T-helper 17 cell (primary cell): ENCODE results near the gene COPG2. TPM values are rescaled to one million over a fixed set of nuclear protein-coding genes. Genes with fewer than 3 reads are reported as not detected.

Source experiments
- ATAC-seq: fragments of 150-1000 bp; cut with Tn5 transposase; 2 replicates; pipeline ENCODE4 v1.10.0; 2021; ENCODE audit warnings: mild to moderate bottlenecking, moderate library complexity
- DNase-seq, 3 donors: peaks; one replicate each; pipeline versions ENCODE4 v3.0.0 to v3.0.0-alpha.2; 2020 to 2021
- H3K9me3 ChIP-seq: one replicate; pipeline ENCODE4 v1.7.0; 2013; ENCODE audit warnings: low read length, mild to moderate bottlenecking; ENCODE audit not compliant: control insufficient read depth, poor library complexity, severe bottlenecking
- H3K27ac Mint-ChIP-seq: one replicate; pipeline ENCODE4 v1.8.0; 2022; ENCODE audit warnings: mild to moderate bottlenecking, moderate library complexity, mixed read lengths
- H3K27me3 Mint-ChIP-seq: one replicate; pipeline ENCODE4 v1.8.0; 2022; ENCODE audit warnings: mixed read lengths
- H3K36me3 Mint-ChIP-seq: one replicate; pipeline ENCODE4 v1.8.0; 2022; ENCODE audit warnings: low read depth, mixed read lengths
- H3K4me1 Mint-ChIP-seq: one replicate; pipeline ENCODE4 v1.8.0; 2022; ENCODE audit warnings: mild to moderate bottlenecking, mixed read lengths
- H3K4me3 Mint-ChIP-seq: one replicate; pipeline ENCODE4 v1.8.0; 2022; ENCODE audit warnings: mild to moderate bottlenecking, moderate library complexity, mixed read lengths
- total RNA-seq, 4 donors: library from RNA in 2 of 4; stranded (reverse) in 2 of 4; gene quantifications; one replicate each; pipeline ENCODE4 v1.2.3 and lab custom pipeline; 2022 to 2026

The COPG2 gene
- total RNA-seq, 2 donors from 2014 or later: 7.6 to 8.7 TPM

GRCh38 chr7:130481898-130482297 lies 186.7 kb downstream of the COPG2 start:
- no peak for DNase-seq
- no peak for ATAC-seq
- peaks cover 7% of the 10 kb centered on the region for H3K36me3 Mint-ChIP-seq
- H3K9me3 ChIP-seq: no peaks in the 10 kb centered on the region
- H3K4me1 Mint-ChIP-seq: peaks cover 7% of the 10 kb centered on the region
- no peak overlapping the region for H3K27ac Mint-ChIP-seq
- H3K4me3 Mint-ChIP-seq: no peak overlapping the region
- peaks cover 59% of the 10 kb centered on the region for H3K27me3 Mint-ChIP-seq

DNA sequence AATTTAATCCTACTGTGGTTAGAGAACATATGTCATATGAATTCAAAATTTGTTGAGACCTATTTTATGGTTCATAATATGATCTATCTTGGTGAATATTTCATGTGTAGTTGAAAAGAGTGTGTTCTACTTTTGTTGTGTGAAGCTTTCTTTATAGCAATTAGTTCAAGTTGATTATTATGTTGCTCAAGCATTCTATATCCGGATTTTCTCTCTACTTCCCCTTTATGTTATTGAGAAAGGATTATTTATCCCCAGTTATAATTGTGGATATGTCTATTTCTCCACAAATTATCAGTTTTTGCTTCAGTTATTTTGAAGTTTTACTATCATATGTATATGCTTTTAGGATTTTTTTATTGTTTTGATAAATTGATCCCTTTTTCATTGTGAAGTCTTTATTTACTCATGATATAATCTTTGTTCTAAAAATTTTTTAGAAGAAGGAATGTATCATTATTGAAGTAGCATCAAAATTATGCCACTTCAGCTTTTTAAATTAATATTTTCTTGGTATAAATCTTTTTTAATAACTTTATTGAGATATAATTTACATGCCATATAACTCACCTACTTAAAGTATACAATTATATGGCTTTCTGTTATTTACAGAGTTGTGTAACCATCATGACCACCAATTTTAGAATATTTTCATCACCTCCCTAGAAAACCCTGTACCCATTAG lies 188.7 kb downstream of the COPG2 start:
- H3K27ac Mint-ChIP-seq: no peak overlapping the region
- no peak overlapping the region for H3K4me3 Mint-ChIP-seq
- peaks cover 61% of the 10 kb centered on the region for H3K27me3 Mint-ChIP-seq

GRCh38 chr7:130478991-130479390 lies 189.6 kb downstream of the COPG2 start:
- ATAC-seq: no peak
- H3K36me3 Mint-ChIP-seq: peaks cover 2% of the 10 kb centered on the region
- H3K4me1 Mint-ChIP-seq: peaks cover 3% of the 10 kb centered on the region
- H3K27me3 Mint-ChIP-seq: peaks cover 53% of the 10 kb centered on the region
- no peak overlapping the region for H3K27ac Mint-ChIP-seq
- H3K9me3 ChIP-seq: no peaks in the 10 kb centered on the region
- DNase-seq: no peak
- no peak overlapping the region for H3K4me3 Mint-ChIP-seq

More for the DNA sequence above, 188.7 kb downstream of the COPG2 start:
- ATAC-seq (no peak), DNase-seq (no peak)
- Mint-ChIP-seq H3K4me1 (peaks cover 3% of the 10 kb centered on the region), H3K36me3 (peaks cover 3% of the 10 kb centered on the region)
- no peaks in the 10 kb centered on the region for H3K9me3 ChIP-seq

GRCh38 chr7:130476297-130477150 lies 192.0 kb downstream of the COPG2 start:
- Mint-ChIP-seq H3K27me3 (peaks cover 36% of the 10 kb centered on the region), H3K27ac (no peak overlapping the region), H3K4me1 (peaks cover 3% of the 10 kb centered on the region), H3K4me3 (no peak overlapping the region), H3K36me3 (peaks cover 2% of the 10 kb centered on the region)
- DNase-seq: no peak
- no peak for ATAC-seq
- H3K9me3 ChIP-seq: no peaks in the 10 kb centered on the region

DNA sequence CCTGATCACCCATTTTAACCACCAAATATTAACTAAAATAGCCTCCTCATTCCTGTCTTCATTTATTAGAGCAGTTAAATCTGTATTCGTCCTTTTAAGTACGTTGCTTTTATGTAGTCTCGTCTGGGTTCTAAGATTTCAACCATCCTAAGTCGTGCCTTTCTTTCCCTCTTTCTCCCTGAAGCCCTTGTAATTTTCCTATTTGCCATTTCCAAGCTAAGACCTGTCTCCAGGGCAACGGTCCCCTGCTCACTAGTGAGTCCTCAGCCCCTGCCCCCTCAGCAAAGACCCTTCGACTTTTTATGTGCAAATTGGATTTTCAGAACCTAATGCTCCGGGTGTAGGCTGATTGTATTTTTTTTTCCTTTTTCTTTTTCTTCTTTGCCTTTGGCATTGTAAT lies 192.8 kb downstream of the COPG2 start:
- Mint-ChIP-seq H3K36me3 (peaks cover 2% of the 10 kb centered on the region), H3K27ac (no peak overlapping the region), H3K27me3 (peaks cover 42% of the 10 kb centered on the region), H3K4me1 (peaks cover 3% of the 10 kb centered on the region), H3K4me3 (no peak overlapping the region)
- no peaks in the 10 kb centered on the region for H3K9me3 ChIP-seq
- DNase-seq: no peak
- no peak for ATAC-seq

DNA sequence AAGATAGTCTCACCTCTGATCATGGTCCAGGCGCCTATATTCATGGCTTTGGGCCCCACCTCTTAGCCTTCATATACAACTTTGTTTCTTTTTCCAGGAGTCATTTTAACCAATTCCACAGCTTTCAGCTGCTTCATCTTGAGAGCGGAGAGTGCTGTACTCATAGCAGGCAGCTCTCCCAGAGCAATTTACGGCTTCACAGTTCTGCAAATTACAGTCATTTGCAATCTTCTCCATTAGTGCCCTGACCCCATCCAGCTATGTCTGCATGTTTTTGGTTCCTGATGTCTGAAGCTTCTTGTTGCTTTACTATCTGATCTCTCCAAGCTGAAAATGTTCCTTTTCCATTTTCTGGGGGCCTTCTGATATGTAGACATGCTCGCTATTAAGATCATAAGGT lies 194.7 kb downstream of the COPG2 start:
- H3K9me3 ChIP-seq: no peaks in the 10 kb centered on the region
- H3K27ac Mint-ChIP-seq: no peak overlapping the region
- DNase-seq (no peak), ATAC-seq (no peak)
- peaks cover 42% of the 10 kb centered on the region for H3K27me3 Mint-ChIP-seq
- no peak overlapping the region for H3K4me3 Mint-ChIP-seq
- no peaks in the 10 kb centered on the region for H3K36me3 Mint-ChIP-seq
- H3K4me1 Mint-ChIP-seq: peaks cover 3% of the 10 kb centered on the region

DNA sequence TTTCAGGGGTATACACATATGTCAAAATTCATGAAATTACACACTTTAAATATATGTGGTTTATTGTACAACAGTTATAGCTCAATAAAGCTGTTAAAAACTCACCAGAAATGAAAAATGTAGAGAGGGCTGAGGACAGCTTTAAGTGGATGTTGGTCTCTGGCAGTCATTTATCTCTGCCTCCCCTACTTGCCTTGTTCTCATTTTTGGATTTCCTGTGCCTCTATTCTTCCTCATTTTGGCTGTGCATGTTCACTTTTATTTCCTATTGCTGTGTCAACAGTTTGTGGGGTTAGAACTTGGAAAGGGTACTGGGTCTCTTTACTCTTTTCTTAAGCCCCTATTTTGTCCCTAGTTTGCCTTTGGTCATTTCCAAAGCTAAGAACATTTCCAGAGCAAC lies 195.3 kb downstream of the COPG2 start:
- Mint-ChIP-seq H3K27me3 (peaks cover 46% of the 10 kb centered on the region), H3K36me3 (peaks cover 2% of the 10 kb centered on the region), H3K27ac (no peak overlapping the region), H3K4me1 (peaks cover 3% of the 10 kb centered on the region), H3K4me3 (no peak overlapping the region)
- no peak for ATAC-seq
- H3K9me3 ChIP-seq: no peaks in the 10 kb centered on the region
- no peak for DNase-seq

DNA sequence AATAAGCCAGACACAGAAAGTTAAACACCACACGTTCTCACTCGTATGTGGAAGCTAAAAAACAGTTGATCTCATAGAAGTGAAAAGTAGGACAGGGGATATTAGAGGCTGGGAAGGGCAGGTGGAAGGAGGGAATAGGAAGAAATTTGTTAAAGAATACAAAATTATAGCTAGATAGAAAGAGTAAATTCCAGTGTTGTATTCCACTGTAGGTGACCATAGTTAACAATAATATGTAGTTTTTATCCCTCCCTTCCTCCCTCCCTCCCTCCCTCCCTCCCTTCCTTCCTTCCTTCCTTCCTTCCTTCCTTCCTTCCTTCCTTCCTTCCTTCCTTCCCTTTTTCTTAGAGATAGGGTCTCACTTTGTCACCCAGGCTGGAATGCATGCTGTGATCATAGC lies 196.6 kb downstream of the COPG2 start:
- peaks cover 3% of the 10 kb centered on the region for H3K36me3 Mint-ChIP-seq
- DNase-seq (no peak), ATAC-seq (no peak)
- peaks cover 47% of the 10 kb centered on the region for H3K27me3 Mint-ChIP-seq
- H3K4me1 Mint-ChIP-seq: peaks cover 3% of the 10 kb centered on the region
- no peak overlapping the region for H3K4me3 Mint-ChIP-seq
- H3K9me3 ChIP-seq: no peaks in the 10 kb centered on the region
- H3K27ac Mint-ChIP-seq: no peak overlapping the region

DNA sequence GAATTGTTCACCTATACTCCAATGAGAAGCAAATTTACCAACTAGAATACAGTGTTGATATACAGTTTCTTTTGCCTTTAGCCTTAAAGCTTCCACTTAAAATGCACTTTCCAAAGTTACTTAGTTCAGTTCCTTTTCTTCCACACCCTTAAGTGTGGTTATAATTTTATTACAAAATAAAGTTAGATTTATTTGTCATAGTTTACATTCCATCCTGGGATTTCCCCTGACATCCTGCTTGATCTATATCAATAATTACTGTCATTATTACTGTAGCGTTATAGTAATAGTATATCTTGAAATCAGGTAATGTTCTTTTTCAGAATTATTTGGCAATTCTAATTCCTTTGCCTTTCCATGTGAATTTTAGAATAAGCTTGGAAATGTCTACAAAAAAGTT lies 199.9 kb downstream of the COPG2 start:
- peaks cover 44% of the 10 kb centered on the region for H3K27me3 Mint-ChIP-seq
- ATAC-seq: no peak
- no peak for DNase-seq
- H3K4me3 Mint-ChIP-seq: no peak overlapping the region
- peaks cover 5% of the 10 kb centered on the region for H3K36me3 Mint-ChIP-seq
- H3K27ac Mint-ChIP-seq: peak overlapping the region; percentile 2
- no peaks in the 10 kb centered on the region for H3K9me3 ChIP-seq
- no peaks in the 10 kb centered on the region for H3K4me1 Mint-ChIP-seq

- Mint-ChIP-seq H3K36me3 (peaks cover 5% of the 10 kb centered on the region), H3K27me3 (peaks cover 21% of the 10 kb centered on the region), H3K4me3 (no peak overlapping the region), H3K4me1 (no peaks in the 10 kb centered on the region), H3K27ac (no peak overlapping the region)
- DNase-seq (no peak), ATAC-seq (no peak)
- no peaks in the 10 kb centered on the region for H3K9me3 ChIP-seq
These were observed 204.8 kb downstream of the COPG2 start for GRCh38 chr7:130463553-130464434.

- no peak for ATAC-seq
- Mint-ChIP-seq H3K4me3 (no peak overlapping the region), H3K4me1 (no peaks in the 10 kb centered on the region), H3K27me3 (peaks cover 16% of the 10 kb centered on the region), H3K36me3 (peaks cover 2% of the 10 kb centered on the region), H3K27ac (no peak overlapping the region)
- H3K9me3 ChIP-seq: no peaks in the 10 kb centered on the region
- no peak for DNase-seq
These were observed 207.3 kb downstream of the COPG2 start for GRCh38 chr7:130461272-130461671.

DNA sequence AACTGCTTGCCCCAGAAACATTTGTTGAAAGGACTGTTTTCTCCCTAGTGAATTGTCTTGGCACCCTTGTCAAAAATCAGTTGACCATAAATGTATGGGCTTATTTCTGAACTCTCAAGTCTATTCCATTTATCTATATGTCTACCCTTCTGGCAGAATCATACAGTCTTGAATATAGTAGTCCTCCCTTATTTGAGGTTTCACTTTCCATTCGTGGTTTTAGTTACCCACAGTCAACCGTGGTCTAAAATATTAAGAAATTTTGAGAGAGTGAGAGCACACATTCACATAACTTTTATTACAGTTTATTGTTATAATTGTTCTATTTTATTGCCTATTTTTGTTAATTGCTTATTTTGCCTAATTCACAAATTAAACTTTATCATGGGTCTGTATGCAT lies 210.3 kb downstream of the COPG2 start:
- no peak overlapping the region for H3K27ac Mint-ChIP-seq
- no peaks in the 10 kb centered on the region for H3K36me3 Mint-ChIP-seq
- no peak for DNase-seq

More for the DNA sequence above, 210.3 kb downstream of the COPG2 start:
- Mint-ChIP-seq H3K4me3 (peak overlapping the region; percentile 9), H3K4me1 (no peaks in the 10 kb centered on the region), H3K27me3 (no peaks in the 10 kb centered on the region)
- no peaks in the 10 kb centered on the region for H3K9me3 ChIP-seq
- peak; percentile 57 for ATAC-seq
